G401 (cell line): Measurements from ENCODE around the gene NCLN. TPM values are rescaled to one million over a fixed set of nuclear protein-coding genes. Genes with fewer than 3 reads are reported as not detected.
"Not testable (repeated sequence)": the region's sequence is repeated elsewhere in the genome, so short reads cannot be mapped to it uniquely, and the experiment has no call there.

Source experiments
- DNase-seq: peaks from one replicate; pipeline ENCODE4 v3.0.0-alpha.2; 2015; ENCODE audit warnings: low spot score
- in situ Hi-C: cut with HindIII; loops from 2 replicates; pipeline ENCODE4 v1.10.0; 2016; ENCODE audit warnings: low sequenced_read_pairs, mixed read lengths
- total RNA-seq: library from RNA; depleted of rRNA; stranded (reverse); fragments of >200 nt; shearing (Covaris generic); gene quantifications from 2 replicates; pipeline ENCODE4 v1.2.3, GENCODE V29; 2014

NCLN gene
- total RNA-seq, 1 experiment from 2014 or later = 82.5 TPM

DNA sequence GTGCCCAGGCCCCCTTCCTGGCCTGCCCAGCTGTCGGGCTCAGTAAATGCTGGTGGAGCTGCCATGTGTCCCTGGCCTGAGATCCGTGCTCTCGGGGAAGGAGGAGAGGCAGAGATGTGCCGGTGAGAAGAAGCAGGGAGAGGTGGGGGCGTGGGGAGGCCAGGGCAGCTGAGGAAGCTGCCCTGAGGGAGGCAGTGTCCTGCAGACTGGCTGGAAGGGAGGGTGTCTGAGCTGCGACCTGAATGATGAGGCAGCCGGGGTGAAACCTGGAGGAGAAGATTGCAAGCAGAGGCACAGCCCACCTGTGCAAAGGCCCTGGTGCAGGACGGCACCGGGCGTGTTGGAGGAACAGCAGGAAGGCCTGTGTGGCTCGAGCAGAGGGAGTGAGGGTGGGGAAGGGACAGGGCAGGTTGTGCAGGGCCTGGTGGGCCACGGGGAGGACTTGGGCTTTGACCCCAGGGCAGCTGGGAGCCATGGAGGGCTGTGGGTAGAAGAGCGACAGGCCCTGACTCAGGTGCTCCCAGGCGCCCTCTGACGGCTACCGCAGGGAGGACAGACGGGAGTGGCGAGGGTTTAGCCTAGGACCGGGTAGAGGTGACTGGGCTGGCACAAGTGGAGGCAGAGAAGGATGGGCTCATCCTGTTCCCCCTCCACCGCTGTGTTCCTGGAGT lies 24.8 kb downstream of the NCLN start:
- in situ Hi-C loops = no loop called here
- DNase-seq = peak; percentile 29

- in situ Hi-C loops = no loop called here
Observed at GRCh38 chr19:3211191-3211590, 25.5 kb downstream of the NCLN start.

GRCh38 chr19:3213159-3213558 lies 27.4 kb downstream of the NCLN start:
- DNase-seq = no peak
- in situ Hi-C loops = no loop called here

More at GRCh38 chr19:3211191-3211590, 25.5 kb downstream of the NCLN start:
- no peak for DNase-seq

DNA sequence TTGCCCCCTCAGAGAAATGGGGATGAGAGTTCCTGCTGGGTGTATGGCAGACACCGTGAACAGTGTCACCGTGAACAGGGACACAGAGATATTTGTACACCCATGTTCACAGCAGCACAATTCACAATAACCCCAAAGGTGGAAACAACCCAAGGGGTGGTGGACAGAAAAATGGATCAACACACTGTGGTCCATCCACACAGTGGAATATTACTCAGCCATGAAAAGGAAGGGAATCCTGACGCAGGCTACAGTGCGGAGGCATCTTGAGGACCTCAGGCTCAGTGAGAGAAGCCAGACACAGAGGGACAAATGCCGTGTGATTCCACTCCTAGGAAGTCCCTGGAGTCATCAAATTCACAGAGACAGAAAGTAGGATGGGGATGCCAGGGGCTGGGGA lies 31.1 kb downstream of the NCLN start:
- in situ Hi-C loops = no loop called here
- no peak for DNase-seq

- DNase-seq = no peak
- in situ Hi-C loops = no loop called here
Observed at GRCh38 chr19:3220576-3220975, 34.8 kb downstream of the NCLN start.

- in situ Hi-C loops, DNase-seq: not testable (repeated sequence)
Observed at GRCh38 chr19:3221576-3221975, 35.8 kb downstream of the NCLN start.

- in situ Hi-C loops = no loop called here
- no peak for DNase-seq
Observed at GRCh38 chr19:3222709-3223108, 37.0 kb downstream of the NCLN start.

DNA sequence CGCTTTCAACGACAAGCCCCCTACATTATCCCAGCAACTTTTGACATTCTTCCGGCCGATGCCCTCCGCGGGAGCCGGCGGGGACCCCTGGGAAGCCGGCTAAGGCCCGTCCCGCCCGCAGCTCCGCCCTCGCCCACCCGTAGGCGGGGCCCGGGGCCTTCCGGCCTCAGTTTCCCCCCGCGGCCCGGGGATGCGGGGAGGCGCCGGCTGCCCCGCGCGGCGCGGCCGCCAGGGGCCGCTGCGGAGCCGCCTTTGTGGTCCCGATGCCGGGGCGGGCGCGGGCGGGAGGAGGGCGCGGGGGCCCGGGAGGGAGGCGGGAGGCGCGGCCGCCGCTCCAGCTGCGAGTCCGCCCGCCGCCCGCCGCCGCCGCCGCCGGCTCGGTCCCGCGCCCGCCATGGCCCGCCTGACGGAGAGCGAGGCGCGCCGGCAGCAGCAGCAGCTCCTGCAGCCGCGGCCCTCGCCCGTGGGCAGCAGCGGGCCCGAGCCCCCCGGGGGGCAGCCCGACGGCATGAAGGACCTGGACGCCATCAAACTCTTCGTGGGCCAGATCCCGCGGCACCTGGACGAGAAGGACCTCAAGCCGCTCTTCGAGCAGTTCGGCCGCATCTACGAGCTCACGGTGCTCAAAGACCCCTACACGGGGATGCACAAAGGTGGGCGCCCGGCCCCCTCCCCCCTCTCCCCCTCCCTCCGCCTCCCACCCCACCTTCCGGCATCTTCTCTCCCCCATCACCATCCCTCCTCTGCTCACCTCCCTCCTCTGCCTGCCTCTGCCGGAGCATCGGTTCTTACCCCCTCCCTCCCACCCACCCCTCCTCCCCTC lies 38.8 kb downstream of the NCLN start, which contains the start of gene CELF5:
TSS of gene CELF5 (plus strand) at position 316 of the 823 bp plus-strand sequence. CDS start at position 395, 79 bp downstream.
- in situ Hi-C loops = no loop called here
- peak; percentile 64 for DNase-seq

- in situ Hi-C loops = no loop called here
- DNase-seq = no peak
Observed at GRCh38 chr19:3225169-3225485, 39.4 kb downstream of the NCLN start.

DNA sequence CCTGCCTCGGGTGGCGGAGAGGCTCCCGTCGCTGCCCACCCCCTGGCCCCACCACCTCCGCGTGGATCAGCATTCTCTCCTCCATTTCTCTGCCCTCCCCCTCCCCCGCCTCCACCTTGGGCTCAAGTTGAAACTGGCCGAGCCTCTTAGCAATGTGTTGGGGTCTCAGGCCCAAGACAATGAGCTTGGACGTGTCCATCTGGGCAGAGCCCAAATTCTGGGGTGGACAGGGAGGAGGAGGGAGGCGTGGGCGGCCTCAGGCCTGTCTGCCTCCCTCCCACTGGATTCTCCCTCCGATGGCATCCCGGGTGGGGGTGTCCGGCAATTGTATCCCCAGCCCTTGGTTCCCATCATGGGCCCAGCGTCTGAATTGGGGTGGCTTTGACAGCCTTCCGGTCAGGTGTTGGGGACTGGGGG lies 40.0 kb downstream of the NCLN start:
- peak; percentile 43 for DNase-seq
- in situ Hi-C loops = no loop called here

GRCh38 chr19:3227054-3227626 lies 41.4 kb downstream of the NCLN start:
- DNase-seq = peak; percentile 54
- in situ Hi-C loops = no loop called here

DNA sequence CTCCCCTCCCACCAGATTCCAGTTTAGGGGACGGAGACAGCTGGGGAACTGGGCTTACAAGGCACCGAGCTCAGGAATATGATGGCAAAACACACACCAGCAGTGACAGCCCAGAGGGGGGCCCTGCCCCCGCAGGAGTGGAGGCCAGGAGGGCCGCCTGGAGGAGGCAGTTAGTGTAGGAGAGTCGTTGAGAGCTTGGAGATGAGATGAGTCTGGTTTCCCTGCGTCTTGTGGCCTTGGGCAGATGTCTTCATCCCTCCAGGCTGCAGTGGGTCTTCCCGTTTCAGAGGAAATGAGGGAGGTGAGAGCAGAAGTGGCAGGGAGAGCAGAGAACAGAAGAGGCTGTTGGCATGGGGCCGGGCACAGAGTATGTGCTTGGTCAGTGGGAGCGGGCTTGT lies 43.6 kb downstream of the NCLN start:
- in situ Hi-C loops = no loop called here
- DNase-seq = no peak

- in situ Hi-C loops = no loop called here
Observed at GRCh38 chr19:3229888-3230496, 44.3 kb downstream of the NCLN start.

DNA sequence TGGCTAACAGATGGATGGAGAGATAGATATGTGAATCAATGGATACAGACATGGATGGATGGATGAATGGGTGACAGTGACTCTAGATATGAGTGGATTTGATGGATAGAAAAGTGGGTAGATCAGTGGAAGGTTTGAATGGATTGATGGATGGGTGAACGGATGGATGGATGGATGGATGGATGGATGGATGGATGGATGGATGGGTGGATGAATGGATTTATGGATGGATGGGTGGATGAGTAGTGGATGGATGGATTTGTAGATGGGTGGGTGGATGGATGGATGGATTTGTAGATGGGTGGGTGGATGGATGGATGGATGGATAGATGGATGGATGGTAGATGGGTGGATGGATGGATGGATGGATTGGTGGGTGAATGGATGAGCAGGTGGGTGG lies 45.6 kb downstream of the NCLN start:
- DNase-seq = no peak
- in situ Hi-C loops = no loop called here

More at GRCh38 chr19:3229888-3230496, 44.3 kb downstream of the NCLN start:
- no peak for DNase-seq

DNA sequence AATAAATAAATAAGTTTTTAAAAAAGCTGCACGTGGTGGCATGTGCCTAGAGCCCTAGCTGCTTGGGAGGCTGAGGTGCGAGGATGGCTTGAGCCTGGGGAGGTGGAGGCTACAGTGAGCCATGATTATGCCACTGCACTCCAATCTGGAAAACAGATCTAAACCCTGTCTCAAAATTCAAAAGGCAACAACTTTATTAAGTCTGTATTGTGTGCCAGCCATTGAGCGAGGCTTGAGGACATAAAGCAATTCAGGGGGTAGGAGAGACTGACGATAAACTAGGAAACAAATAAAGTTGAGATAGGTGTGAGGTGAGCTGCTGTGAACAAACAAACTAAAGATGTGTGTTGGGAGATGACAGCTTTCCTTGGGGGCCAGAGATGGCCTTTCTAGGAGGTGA lies 47.4 kb downstream of the NCLN start:
- DNase-seq = no peak
- in situ Hi-C loops = no loop called here

DNA sequence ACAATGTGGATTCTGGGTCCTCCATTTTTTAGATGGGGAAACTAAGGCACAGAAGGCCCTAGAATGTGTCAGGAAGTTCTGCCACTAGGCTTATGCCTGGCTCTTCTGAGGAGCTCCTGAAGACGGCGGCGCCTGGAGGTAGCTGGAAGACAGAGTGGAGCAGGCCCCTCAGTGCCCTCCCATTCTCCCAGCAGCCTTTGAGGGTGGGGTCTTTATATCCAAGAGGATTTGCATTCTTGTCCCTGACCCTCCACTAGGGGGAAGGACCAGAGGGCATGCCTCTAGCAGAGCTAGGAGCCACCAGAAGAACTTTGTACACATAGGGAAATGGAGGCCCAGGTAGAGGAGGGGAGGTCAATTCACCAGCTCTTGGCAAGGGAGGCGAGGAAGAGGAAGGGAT lies 48.1 kb downstream of the NCLN start:
- no peak for DNase-seq
- in situ Hi-C loops = no loop called here

DNA sequence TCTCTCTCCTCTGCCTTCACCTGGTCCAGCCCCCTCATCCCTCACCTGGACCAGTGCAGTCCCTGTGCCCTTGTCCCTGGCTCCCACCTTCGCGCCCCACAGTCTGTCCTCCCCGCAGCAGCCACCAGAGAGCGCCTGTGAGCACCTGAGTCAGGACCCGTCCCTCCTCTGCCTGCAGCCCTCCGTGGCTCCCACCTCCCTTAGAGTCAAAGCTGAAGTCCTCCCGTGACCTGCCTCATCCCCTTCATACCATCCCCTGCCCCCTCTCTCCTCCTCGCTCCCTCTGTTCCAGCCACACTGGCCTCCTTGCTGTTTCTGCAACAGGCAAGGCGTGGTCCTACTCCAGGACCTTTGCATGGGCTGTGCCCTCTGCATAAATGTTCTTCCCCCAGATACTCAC lies 49.1 kb downstream of the NCLN start:
- no peak for DNase-seq
- in situ Hi-C loops = no loop called here

- in situ Hi-C loops, DNase-seq: not testable (repeated sequence)
Observed at GRCh38 chr19:3235604-3236003, 49.9 kb downstream of the NCLN start.

DNA sequence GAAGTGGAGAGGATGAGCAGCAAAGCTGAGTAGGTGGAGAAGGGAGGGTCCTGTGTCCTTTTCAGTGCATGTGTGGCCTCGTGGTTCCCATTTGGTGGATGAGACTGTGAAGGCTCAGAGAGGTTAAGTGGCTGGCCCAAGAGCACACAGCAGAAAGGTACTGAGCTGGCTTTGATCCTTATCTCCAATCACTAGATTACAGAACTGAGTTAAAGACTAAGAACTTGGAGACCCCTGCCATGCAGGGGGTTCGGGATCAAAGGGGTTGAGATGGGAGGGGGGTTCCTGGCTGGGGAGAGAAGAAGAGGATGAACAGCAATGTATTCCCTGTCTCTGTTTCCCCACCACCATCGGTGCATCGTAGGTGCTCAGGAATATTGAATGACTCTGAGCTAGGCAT lies 50.5 kb downstream of the NCLN start:
- in situ Hi-C loops = no loop called here
- no peak for DNase-seq

GRCh38 chr19:3238066-3238561 lies 52.4 kb downstream of the NCLN start:
- DNase-seq = no peak
- in situ Hi-C loops = no loop called here
